T-cell (primary cell): ENCODE measurements around the gene PSPC1. TPM values are rescaled to one million over a fixed set of nuclear protein-coding genes. Genes with fewer than 3 reads are reported as not detected.
"Not testable (repeated sequence)": the region's sequence is repeated elsewhere in the genome, so short reads cannot be mapped to it uniquely, and the experiment has no call there.

ENCODE experiments used
- ATAC-seq, 4 experiments: fragments of 200-7000 bp in 3 of 4; fragments of 150-1000 bp in 1 of 4; cut with Tn5 transposase; replicated peaks in 1 of 4; 1 replicate in 3 of 4; 2 replicates in 1 of 4; pipeline ENCODE4 v1.10.0; 2021; ENCODE audit warnings: moderate library complexity in 3 of 4, mild to moderate bottlenecking in 2 of 4, moderate number of reproducible peaks in 1 of 4
- CTCF ChIA-PET, 2 donors: fragments of 300-600 bp; sonication (Branson Sonifier 250); formaldehyde crosslinking; loops; one replicate each; lab custom pipeline; 2022; ENCODE audit warnings: antibody characterized with exemption in 2 of 2; lab: Charles Lee
- POLR2A ChIA-PET, 2 donors: fragments of 300-600 bp; sonication (Branson Sonifier 250); formaldehyde crosslinking; loops; one replicate each; lab custom pipeline; 2022; ENCODE audit warnings: antibody characterized with exemption in 2 of 2; lab: Charles Lee
- DNase-seq, 35 experiments: peaks; one replicate each; pipeline versions ENCODE4 v3.0.0 to v3.0.0-alpha.2; 2013 to 2023
- H3K27ac ChIP-seq: one replicate; pipeline ENCODE4 v1.5.1; 2013; ENCODE audit warnings: low read length
- H3K27me3 ChIP-seq, 2 experiments: replicated peaks in 1 of 2; 1 replicate in 1 of 2; 2 replicates in 1 of 2; pipeline versions ENCODE4 v1.6.1 to v1.7.0; 2013; ENCODE audit warnings: low read length in 1 of 2, mixed read lengths in 1 of 2; ENCODE audit not compliant: control insufficient read depth in 2 of 2, insufficient read depth in 2 of 2; ENCODE audit errors: extremely low read depth in 1 of 2
- H3K36me3 ChIP-seq, 2 donors: 1 replicate in 1 of 2; 2 replicates in 1 of 2; pipeline versions ENCODE4 v1.6.1 to v1.7.0; 2013; ENCODE audit warnings: low read length in 1 of 2; ENCODE audit not compliant: control insufficient read depth in 2 of 2, insufficient read depth in 1 of 2; ENCODE audit errors: extremely low read depth in 1 of 2
- H3K4me1 ChIP-seq, 2 experiments: 1 replicate in 1 of 2; 2 replicates in 1 of 2; pipeline versions ENCODE4 v1.6.1 to v1.7.0; 2013; ENCODE audit warnings: low read length in 2 of 2, mixed read lengths in 1 of 2; ENCODE audit not compliant: insufficient read depth in 2 of 2, control insufficient read depth in 1 of 2; ENCODE audit errors: extremely low read depth in 1 of 2
- H3K4me3 ChIP-seq, 2 donors: 1 replicate in 1 of 2; 2 replicates in 1 of 2; pipeline versions ENCODE4 v1.5.1 to v1.7.0; 2013; ENCODE audit warnings: mild to moderate bottlenecking in 2 of 2, low read length in 1 of 2, moderate library complexity in 1 of 2; ENCODE audit not compliant: control insufficient read depth in 1 of 2; ENCODE audit errors: extremely low read depth in 1 of 2
- H3K9me3 ChIP-seq: 2 replicates; pipeline ENCODE4 v1.7.0; 2013
- H3K27ac Mint-ChIP-seq, 2 donors: one replicate each; pipeline ENCODE4 v1.8.0; 2020 to 2021; ENCODE audit warnings: mild to moderate bottlenecking in 2 of 2, mixed read lengths in 2 of 2
- H3K27me3 Mint-ChIP-seq, 2 donors: one replicate each; pipeline ENCODE4 v1.8.0; 2021 to 2022; ENCODE audit warnings: mixed read lengths in 2 of 2
- H3K36me3 Mint-ChIP-seq: one replicate; pipeline ENCODE4 v1.8.0; 2021; ENCODE audit warnings: mixed read lengths
- H3K4me1 Mint-ChIP-seq, 3 donors: one replicate each; pipeline ENCODE4 v1.8.0; 2020 to 2022; ENCODE audit warnings: mixed read lengths in 3 of 3, mild to moderate bottlenecking in 1 of 3
- H3K4me3 Mint-ChIP-seq, 3 donors: one replicate each; pipeline ENCODE4 v1.8.0; 2020 to 2022; ENCODE audit warnings: mild to moderate bottlenecking in 3 of 3, mixed read lengths in 3 of 3, moderate library complexity in 3 of 3
- H3K9me3 Mint-ChIP-seq, 3 donors: one replicate each; pipeline ENCODE4 v1.8.0; 2020 to 2022; ENCODE audit warnings: mixed read lengths in 3 of 3
- WGBS: methylation state at CpG from one replicate; pipeline ENCODE4 v1.1.5; 2013; ENCODE audit warnings: missing lambda C conversion rate; ENCODE audit not compliant: insufficient coverage; 5-methylcytosine and 5-hydroxymethylcytosine counted together
- total RNA-seq, 35 experiments: library from RNA in 6 of 35; stranded (reverse) in 6 of 35; fragments of 120-200 nt in 1 of 35; gene quantifications; one replicate each; pipeline versions ENCODE4 v1.2.1 to v1.2.4 and lab custom pipeline; 2013 to 2026

The PSPC1 gene
- total RNA-seq (10 to 100 TPM; 78.4 to 94.0 (median 87.2) TPM), total RNA-seq (lab: John Stamatoyannopoulos, UW) (81.9 to 125 (median 94.3) reads per million in 29 experiments)
- 77.8 TPM for total RNA-seq (2013)

DNA sequence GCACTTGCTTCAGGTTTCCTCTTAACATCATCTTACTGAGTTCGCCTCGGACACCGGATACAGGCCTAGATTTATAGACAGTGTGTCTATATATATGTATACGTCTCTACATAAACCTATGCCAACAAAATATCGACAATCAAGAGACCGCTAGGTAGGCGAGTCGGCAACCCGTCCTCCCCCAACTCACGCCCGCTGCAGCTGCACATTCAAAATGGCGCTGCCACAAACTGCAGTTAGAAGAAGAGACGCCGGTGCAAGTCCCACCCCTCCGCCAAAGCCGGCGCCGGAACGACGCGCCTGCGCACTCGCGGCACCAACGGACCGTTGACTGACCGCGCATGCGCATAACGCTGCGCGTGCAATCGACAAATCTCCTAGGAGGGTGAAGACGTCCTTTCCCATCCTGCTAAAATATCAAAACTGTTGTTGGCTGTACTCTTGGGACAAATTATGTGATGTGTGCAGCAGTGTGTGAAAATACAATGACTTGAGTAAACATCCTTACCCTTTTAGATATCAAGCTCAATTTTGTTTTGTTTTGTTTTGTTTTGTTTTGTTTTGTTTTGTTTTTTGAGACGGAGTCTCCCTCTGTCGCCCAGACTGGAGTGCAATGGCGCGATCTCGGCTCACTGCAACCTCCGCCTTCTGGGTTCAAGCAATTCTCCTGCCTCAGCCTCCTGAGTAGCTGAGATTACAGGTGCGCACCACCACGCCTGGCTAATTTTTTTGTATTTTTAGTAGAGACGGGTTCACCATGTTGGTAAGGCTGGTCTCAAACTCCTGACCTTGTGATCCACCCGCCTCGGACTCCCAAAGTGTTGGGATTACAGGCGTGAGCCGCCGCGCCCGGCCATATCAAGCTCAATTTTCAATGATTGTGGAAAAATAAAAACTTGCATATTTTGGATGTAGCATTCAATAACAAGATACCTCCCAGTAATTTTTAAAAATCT, at the start of gene PSPC1:
PSPC1 (minus strand) TSS at position 219 of the 956 bp plus-strand sequence; CDS start at position 31, 188 bp downstream.
- DNase-seq (peak; percentile 89 to 98 (median 94)), ATAC-seq (peak; percentile 89 to 93 (median 92))
- not testable (repeated sequence) for H3K36me3 ChIP-seq, H3K9me3 ChIP-seq, H3K36me3 Mint-ChIP-seq, H3K9me3 Mint-ChIP-seq, H3K4me1 ChIP-seq, H3K27me3 Mint-ChIP-seq, H3K27me3 ChIP-seq
- Mint-ChIP-seq H3K4me3 (peak within 1 kb of the TSS; percentile 94 to 98 (median 97)), H3K27ac (peak within 1 kb of the TSS; percentile 98), H3K4me1 (peaks cover 6 to 12% (median 7%) of the 10 kb centered on the region in 3 donors)
- 4% methylated on average over 22 of the region's 50 CpGs for WGBS
- ChIA-PET POLR2A (interaction anchor here in 1 of 2 donors (0.5 to 1.3 kb wide), 3 partner anchors 63 to 340 kb away, joined by 3 to 6 read pairs (median 5); no protein-coding TSS in a partner anchor), CTCF (interaction anchor here (0.6 to 1.6 kb wide), 7 partner anchors 41 to 177 kb away, joined by 3 to 8 read pairs (median 4); no protein-coding TSS in a partner anchor)
- H3K4me3 ChIP-seq: peak within 1 kb of the TSS; percentile 93 to 98
- peak within 1 kb of the TSS; percentile 92 for H3K27ac ChIP-seq

- ATAC-seq (no peak), DNase-seq (no peak)
- Histone ChIP-seq H3K4me3 (no peak overlapping the region), H3K36me3 (peaks cover 8 to 28% of the 10 kb centered on the region in 2 donors), H3K4me1 (no peaks in the 10 kb centered on the region), H3K27me3 (no peaks in the 10 kb centered on the region), H3K9me3 (no peaks in the 10 kb centered on the region), H3K27ac (no peak overlapping the region)
- WGBS: no CpG with 5 or more reads among the region's 3 CpGs
- H3K4me1 Mint-ChIP-seq: peaks cover 0 to 3% (median 0%) of the 10 kb centered on the region in 3 donors
- no peaks in the 10 kb centered on the region for H3K9me3 Mint-ChIP-seq
- ChIA-PET POLR2A (no interaction called here), CTCF (no interaction called here)
- H3K36me3 Mint-ChIP-seq: peaks cover 47% of the 10 kb centered on the region
- no peak overlapping the region for H3K4me3 Mint-ChIP-seq
- no peak overlapping the region for H3K27ac Mint-ChIP-seq
- no peaks in the 10 kb centered on the region for H3K27me3 Mint-ChIP-seq
Measured at GRCh38 chr13:19822673-19823072, 39.9 kb upstream of the PSPC1 start.

DNA sequence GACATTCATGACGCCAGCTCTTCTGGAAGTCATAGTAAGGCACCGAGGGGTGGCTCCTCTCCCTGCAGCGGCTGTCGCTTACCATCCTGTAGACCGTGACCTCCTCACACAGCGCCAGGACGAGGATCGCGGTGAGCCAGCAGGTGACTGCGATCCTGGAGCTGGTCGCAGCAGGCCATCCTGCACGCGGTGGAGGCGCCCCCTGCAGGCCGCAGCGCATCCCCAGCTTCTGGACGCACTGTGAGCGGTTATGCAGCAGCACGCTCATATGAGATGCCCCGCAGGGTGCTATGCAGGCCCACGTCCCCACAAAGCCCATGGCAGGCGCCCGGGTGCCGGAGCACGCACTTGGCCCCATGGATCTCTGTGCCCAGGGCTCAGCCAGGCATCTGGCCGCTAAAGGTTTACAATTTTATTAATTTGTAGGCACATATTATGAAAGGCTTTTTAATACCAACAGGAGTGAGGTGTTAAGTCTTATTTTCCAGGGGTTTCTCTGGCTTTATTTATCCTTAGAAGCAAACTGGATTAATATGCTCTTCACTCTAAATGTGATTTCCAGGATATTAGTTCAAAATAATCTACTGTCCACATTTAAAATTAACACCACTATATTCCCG, 35.6 kb upstream of the PSPC1 start:
- H3K4me3 ChIP-seq: no peak overlapping the region
- peaks cover 13 to 15% of the 10 kb centered on the region in 2 donors for H3K36me3 ChIP-seq
- CTCF ChIA-PET: no interaction called here
- Mint-ChIP-seq H3K27me3 (no peaks in the 10 kb centered on the region), H3K4me1 (peaks cover 0 to 3% (median 0%) of the 10 kb centered on the region in 3 donors), H3K27ac (no peak overlapping the region), H3K36me3 (peaks cover 24% of the 10 kb centered on the region), H3K4me3 (no peak overlapping the region), H3K9me3 (no peaks in the 10 kb centered on the region)
- ATAC-seq (peak in 1 of 4 experiments; percentile 19), DNase-seq (peak in 21 of 35 experiments; percentile 0 to 36 (median 8))
- H3K27me3 ChIP-seq: no peaks in the 10 kb centered on the region
- H3K27ac ChIP-seq: no peak overlapping the region
- WGBS: 92% methylated on average over 15 of the region's 27 CpGs
- H3K4me1 ChIP-seq: no peaks in the 10 kb centered on the region
- no peaks in the 10 kb centered on the region for H3K9me3 ChIP-seq
- POLR2A ChIA-PET: no interaction called here

DNA sequence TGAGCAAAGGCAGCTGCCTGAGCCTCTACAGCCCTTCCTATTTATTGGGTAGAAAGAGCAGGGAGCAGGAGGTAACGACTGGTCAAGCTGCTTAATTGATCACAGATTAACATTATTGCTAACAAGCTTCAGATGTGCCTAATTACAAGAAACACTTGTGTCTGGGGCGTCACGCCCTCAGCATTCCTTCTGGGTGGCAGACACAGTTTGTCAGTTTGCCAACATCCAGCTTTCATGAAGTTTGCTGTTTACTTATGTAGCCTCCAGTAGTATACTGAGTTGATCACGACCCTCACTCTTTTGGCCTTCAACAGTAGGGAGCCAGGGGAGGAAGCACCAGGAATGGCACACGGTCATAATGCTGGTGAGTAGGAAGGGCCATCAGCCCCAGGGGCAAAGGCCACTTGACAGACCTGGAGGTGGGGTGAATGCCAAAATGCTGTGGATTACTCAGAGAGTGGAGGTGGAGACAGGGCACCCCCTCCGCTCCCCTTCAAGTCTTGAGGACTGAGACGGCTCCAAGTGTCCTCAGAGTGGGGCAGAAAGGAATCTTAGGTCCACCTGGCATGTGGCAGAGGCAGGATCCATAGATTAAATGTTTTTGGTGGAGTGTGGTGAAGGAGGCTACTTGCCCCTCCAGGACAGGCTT, 34.9 kb upstream of the PSPC1 start:
- H3K4me1 Mint-ChIP-seq: peaks cover 0 to 3% (median 0%) of the 10 kb centered on the region in 3 donors
- DNase-seq (no peak), ATAC-seq (no peak)
- WGBS: 100% methylated on average over 5 of the region's 7 CpGs
- H3K27me3 ChIP-seq: no peaks in the 10 kb centered on the region
- H3K27ac Mint-ChIP-seq: no peak overlapping the region
- no peak overlapping the region for H3K27ac ChIP-seq
- peaks cover 13 to 15% of the 10 kb centered on the region in 2 donors for H3K36me3 ChIP-seq
- ChIA-PET CTCF (no interaction called here), POLR2A (no interaction called here)
- peaks cover 24% of the 10 kb centered on the region for H3K36me3 Mint-ChIP-seq
- no peak overlapping the region for H3K4me3 Mint-ChIP-seq
- H3K9me3 ChIP-seq: no peaks in the 10 kb centered on the region
- H3K9me3 Mint-ChIP-seq: no peaks in the 10 kb centered on the region
- no peaks in the 10 kb centered on the region for H3K27me3 Mint-ChIP-seq
- no peaks in the 10 kb centered on the region for H3K4me1 ChIP-seq
- H3K4me3 ChIP-seq: no peak overlapping the region

DNA sequence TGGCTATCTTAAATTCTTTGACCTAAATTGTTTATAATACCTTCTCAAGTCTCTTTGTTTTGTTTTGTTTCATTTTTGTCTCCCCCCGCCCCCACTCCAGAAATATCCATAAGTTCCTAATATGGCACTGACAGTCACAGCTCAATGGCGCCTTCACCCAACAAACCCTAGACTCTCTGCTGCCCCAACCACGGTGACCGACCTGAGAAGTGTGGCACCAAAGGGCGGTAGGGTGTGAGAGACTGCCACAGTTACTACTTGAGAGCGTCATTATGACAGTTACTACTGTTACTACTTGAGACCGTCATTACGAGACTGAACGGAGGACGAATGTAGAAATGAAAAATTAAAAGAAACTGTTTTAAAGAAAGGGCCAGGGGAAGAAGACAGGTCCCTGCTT, 34.4 kb upstream of the PSPC1 start:
- Histone ChIP-seq H3K9me3 (no peaks in the 10 kb centered on the region), H3K36me3 (peaks cover 13 to 15% of the 10 kb centered on the region in 2 donors), H3K27ac (no peak overlapping the region), H3K4me1 (no peaks in the 10 kb centered on the region), H3K4me3 (no peak overlapping the region), H3K27me3 (no peaks in the 10 kb centered on the region)
- ChIA-PET POLR2A (no interaction called here), CTCF (no interaction called here)
- DNase-seq (peak in 6 of 35 experiments; percentile 2 to 9 (median 3)), ATAC-seq (no peak)
- H3K36me3 Mint-ChIP-seq: peaks cover 25% of the 10 kb centered on the region
- no peaks in the 10 kb centered on the region for H3K27me3 Mint-ChIP-seq
- H3K27ac Mint-ChIP-seq: no peak overlapping the region
- no peaks in the 10 kb centered on the region for H3K9me3 Mint-ChIP-seq
- H3K4me3 Mint-ChIP-seq: no peak overlapping the region
- peaks cover 0 to 2% (median 0%) of the 10 kb centered on the region in 3 donors for H3K4me1 Mint-ChIP-seq
- WGBS: 96% methylated on average over 4 of the region's 10 CpGs

DNA sequence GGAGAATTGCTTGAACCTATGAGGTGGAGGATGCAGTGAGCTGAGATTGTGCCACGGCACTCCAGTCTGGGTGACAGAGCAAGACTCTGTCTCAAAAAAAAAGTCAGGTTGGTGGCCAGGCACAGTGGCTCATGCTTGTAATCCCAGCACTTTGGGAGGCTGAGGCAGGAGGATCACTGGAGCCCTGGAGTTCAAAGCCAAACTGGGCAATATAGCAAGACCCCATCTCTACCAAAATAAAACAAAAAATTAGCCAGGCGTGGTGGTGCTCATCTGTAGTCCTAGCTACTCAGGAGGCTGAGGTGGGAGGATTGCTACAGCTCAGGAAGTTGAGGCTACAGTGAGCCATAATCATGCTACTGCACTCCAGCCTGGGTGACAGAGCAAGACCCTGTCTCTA, 33.1 kb upstream of the PSPC1 start:
- H3K4me3 ChIP-seq, H3K27ac ChIP-seq, POLR2A ChIA-PET, H3K4me3 Mint-ChIP-seq, H3K27me3 Mint-ChIP-seq, H3K9me3 ChIP-seq, H3K27ac Mint-ChIP-seq, H3K27me3 ChIP-seq, DNase-seq, H3K4me1 ChIP-seq, H3K9me3 Mint-ChIP-seq, H3K4me1 Mint-ChIP-seq, ATAC-seq, CTCF ChIA-PET: not testable (repeated sequence)
- peaks cover 8 to 15% of the 10 kb centered on the region in 2 donors for H3K36me3 ChIP-seq
- WGBS: 100% methylated on average over 1 of the region's 2 CpGs
- H3K36me3 Mint-ChIP-seq: peaks cover 26% of the 10 kb centered on the region
